HFFc6 (cell line): Measurements from ENCODE around the gene FRY. TPM values are rescaled to one million over a fixed set of nuclear protein-coding genes. Genes with fewer than 3 reads are reported as not detected.

Source experiments
- DNase-seq: peaks from one replicate; pipeline ENCODE4 v3.0.0-alpha.2; 2018
- H3K27ac Mint-ChIP-seq: 2 replicates; pipeline ENCODE4 v1.8.0; 2020; ENCODE audit warnings: mild to moderate bottlenecking, mixed read lengths
- H3K27me3 Mint-ChIP-seq: 2 replicates; pipeline ENCODE4 v1.8.0; 2021; ENCODE audit warnings: mild to moderate bottlenecking, moderate library complexity, mixed read lengths; ENCODE audit not compliant: insufficient read depth
- H3K36me3 Mint-ChIP-seq: 2 replicates; pipeline ENCODE4 v1.8.0; 2021; ENCODE audit warnings: low read depth, mixed read lengths
- H3K4me1 Mint-ChIP-seq: 2 replicates; pipeline ENCODE4 v1.8.0; 2020; ENCODE audit warnings: low read depth, mixed read lengths
- H3K4me3 Mint-ChIP-seq: 2 replicates; pipeline ENCODE4 v1.8.0; 2020; ENCODE audit warnings: mild to moderate bottlenecking, moderate library complexity, mixed read lengths
- H3K9me3 Mint-ChIP-seq: 2 replicates; pipeline ENCODE4 v1.8.0; 2020; ENCODE audit warnings: mild to moderate bottlenecking, mixed read lengths
- CTCF ChIP-seq: fragments of 200-600 bp; sonication (generic); IDR thresholded peaks from 2 replicates; pipeline ENCODE4 v1.5.0; 2021; ENCODE audit warnings: antibody characterized with exemption, mild to moderate bottlenecking
- total RNA-seq, 6 experiments: library from RNA; stranded (reverse); fragmentation: NEBNext Ultra II Directional; extraction: Animal tissue kit (Norgen Biotek cat#: 25700); gene quantifications; 2 replicates in 1 of 6; 3 replicates in 5 of 6; pipeline ENCODE4 v1.2.3, GENCODE V29; 2021

Gene FRY
- total RNA-seq, 6 experiments from 2014 or later = 12.3 to 19.2 (median 13.8) TPM

DNA sequence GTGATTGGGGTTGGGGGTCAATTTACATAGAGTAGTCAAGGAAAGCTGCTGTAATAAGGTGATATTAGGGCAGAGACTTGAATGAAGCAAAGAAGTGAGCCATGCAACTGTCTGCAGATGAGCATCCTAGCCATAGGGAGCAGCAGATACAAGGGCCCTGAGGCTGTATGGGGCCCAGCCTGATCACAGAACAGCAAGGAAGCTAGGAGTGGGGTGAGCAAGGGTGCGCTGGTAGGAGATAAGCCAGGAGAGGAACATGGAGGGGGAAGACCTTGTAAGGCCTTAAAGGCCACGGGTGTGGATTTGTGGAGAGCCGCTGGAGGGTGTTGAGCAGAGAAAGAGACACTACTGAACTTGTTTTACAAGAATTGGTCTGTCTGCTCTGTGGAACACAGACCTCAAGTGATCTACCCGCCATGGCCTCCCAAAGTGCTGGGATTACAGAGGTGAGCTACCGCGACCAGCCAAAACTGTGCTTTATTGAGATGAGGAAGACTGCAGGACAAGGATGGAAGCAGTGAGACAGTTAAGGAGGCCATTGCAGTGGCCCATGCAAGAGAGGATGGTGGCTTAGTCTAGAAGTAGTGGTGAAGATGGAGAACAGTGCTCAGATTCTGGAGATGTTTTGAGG, 190.6 kb downstream of the FRY start:
- H3K9me3 Mint-ChIP-seq = no peaks in the 10 kb centered on the region
- no peak for DNase-seq
- H3K4me1 Mint-ChIP-seq = peaks cover 24% of the 10 kb centered on the region
- no peak overlapping the region for H3K27ac Mint-ChIP-seq
- H3K27me3 Mint-ChIP-seq = no peaks in the 10 kb centered on the region
- peaks cover 11% of the 10 kb centered on the region for H3K36me3 Mint-ChIP-seq
- TF ChIP-seq CTCF = no peak
- no peak overlapping the region for H3K4me3 Mint-ChIP-seq

DNA sequence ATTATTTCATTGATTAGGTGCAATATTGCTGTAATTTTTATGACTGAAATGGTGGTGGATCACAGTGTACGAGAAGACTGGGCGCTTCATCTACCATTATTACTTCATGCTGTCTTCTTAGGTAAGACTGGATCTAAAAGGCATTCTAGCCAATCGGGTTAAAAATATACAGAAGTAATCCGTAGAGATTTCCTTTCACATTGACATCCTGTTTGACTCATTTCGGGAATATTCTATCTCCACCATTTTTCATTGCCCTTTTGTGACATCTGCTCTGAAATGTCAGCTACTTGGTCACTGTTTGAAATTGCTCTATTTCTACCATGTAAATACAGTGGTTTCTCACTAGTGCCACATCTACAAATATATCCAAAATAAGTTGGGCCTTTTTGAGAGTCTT, 193.3 kb downstream of the FRY start:
- peak overlapping the region; percentile 53 for H3K4me3 Mint-ChIP-seq
- peaks cover 11% of the 10 kb centered on the region for H3K36me3 Mint-ChIP-seq
- H3K27me3 Mint-ChIP-seq = no peaks in the 10 kb centered on the region
- H3K4me1 Mint-ChIP-seq = peaks cover 40% of the 10 kb centered on the region
- no peak for TF ChIP-seq CTCF
- H3K9me3 Mint-ChIP-seq = no peaks in the 10 kb centered on the region
- H3K27ac Mint-ChIP-seq = peak overlapping the region; percentile 91
- no peak for DNase-seq

- no peaks in the 10 kb centered on the region for H3K9me3 Mint-ChIP-seq
- H3K27ac Mint-ChIP-seq = peak overlapping the region; percentile 91
- peaks cover 11% of the 10 kb centered on the region for H3K36me3 Mint-ChIP-seq
These were observed 193.9 kb downstream of the FRY start for GRCh38 chr13:32225481-32225931.

DNA sequence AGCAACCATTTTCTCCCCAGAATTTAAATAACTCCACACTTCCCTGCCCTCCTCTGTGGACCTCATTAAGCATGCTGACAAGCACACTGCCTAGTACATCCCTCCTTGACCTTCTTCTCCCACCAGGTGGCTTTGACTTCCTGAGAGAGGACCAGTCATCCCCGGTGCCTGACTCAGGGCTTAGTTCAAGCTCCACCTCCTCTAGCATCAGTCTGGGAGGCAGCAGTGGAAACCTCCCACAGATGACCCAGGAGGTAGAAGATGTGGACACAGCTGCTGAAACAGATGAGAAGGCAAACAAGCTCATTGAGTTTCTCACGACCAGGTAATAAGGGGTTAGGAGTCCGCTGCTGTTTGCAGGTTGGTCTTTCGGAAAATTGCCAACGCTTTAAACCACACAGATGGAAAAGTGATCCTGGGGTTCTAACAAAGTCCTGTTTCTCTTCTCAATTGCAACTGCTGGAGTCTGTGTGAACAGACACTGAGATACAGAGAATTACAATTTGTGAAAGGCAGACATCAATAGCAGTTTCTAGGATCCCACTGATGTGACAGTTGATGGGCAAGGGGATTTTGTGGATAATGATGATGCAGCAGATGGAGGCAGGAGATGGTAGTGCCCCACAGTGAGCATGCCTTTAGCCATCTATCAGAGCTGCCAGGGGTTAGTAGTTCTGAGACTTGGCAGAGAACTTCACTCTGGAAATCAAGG, 196.9 kb downstream of the FRY start:
- H3K4me3 Mint-ChIP-seq = no peak overlapping the region
- peak; percentile 29; the same call in 1 of the 2 replicates for TF ChIP-seq CTCF
- peaks cover 40% of the 10 kb centered on the region for H3K4me1 Mint-ChIP-seq
- peak; percentile 41 for DNase-seq
- no peaks in the 10 kb centered on the region for H3K9me3 Mint-ChIP-seq
- H3K27me3 Mint-ChIP-seq = no peaks in the 10 kb centered on the region
- H3K36me3 Mint-ChIP-seq = peaks cover 6% of the 10 kb centered on the region
- no peak overlapping the region for H3K27ac Mint-ChIP-seq

More at GRCh38 chr13:32225481-32225931, 193.9 kb downstream of the FRY start:
- peak; percentile 85 for DNase-seq
- no peak for TF ChIP-seq CTCF
- H3K4me3 Mint-ChIP-seq = peak overlapping the region; percentile 53
- no peaks in the 10 kb centered on the region for H3K27me3 Mint-ChIP-seq
- H3K4me1 Mint-ChIP-seq = peaks cover 40% of the 10 kb centered on the region

GRCh38 chr13:32229443-32229842, 197.9 kb downstream of the FRY start:
- Mint-ChIP-seq H3K4me3 (no peak overlapping the region), H3K36me3 (peaks cover 6% of the 10 kb centered on the region), H3K9me3 (no peaks in the 10 kb centered on the region), H3K27ac (no peak overlapping the region), H3K4me1 (peaks cover 37% of the 10 kb centered on the region), H3K27me3 (no peaks in the 10 kb centered on the region)
- no peak for DNase-seq
- TF ChIP-seq CTCF = no peak
